ENCODE measurements around the gene MAPK8IP2.

GRCh38 chr22:50556703-50557102 lies 43.9 kb upstream of the MAPK8IP2 start:
- no peak for TF ChIP-seq POLR2A (IDR thresholded peaks at IDR 0.05)
- TF ChIP-seq CTCF (IDR thresholded peaks at IDR 0.05 in 4 of 5, conservative IDR thresholded peaks at IDR 0.05 in 1 of 5): no peak

All from gastrocnemius medialis (tissue), 4 donors.